SK-N-DZ (cell line): Measurements from ENCODE around the gene AZIN2. TPM values are rescaled to one million over a fixed set of nuclear protein-coding genes. Genes with fewer than 3 reads are reported as not detected.
"Not testable (repeated sequence)": the region's sequence is repeated elsewhere in the genome, so short reads cannot be mapped to it uniquely, and the experiment has no call there.

ENCODE experiments used
- DNase-seq: peaks from one replicate; pipeline ENCODE4 v3.0.0-alpha.2; 2015; ENCODE audit warnings: low spot score
- polyA plus RNA-seq, 2 experiments: library from polyadenylated mRNA; depleted of rRNA; stranded (reverse); fragments of >200 nt; gene quantifications; 2 replicates each; pipeline ENCODE4 v1.2.3, GENCODE V29; 2014

The AZIN2 gene
- 0.99 TPM in 1 of 2 replicates, not detected in the other for polyA plus RNA-seq (2014; cell fraction: cytosol; rRNA removed)
- polyA plus RNA-seq (2014; cell fraction: nucleus; rRNA removed): 0.64 and 3.8 TPM in 2 replicates

- DNase-seq: peak; percentile 91
These were observed at the start of gene AZIN2 for GRCh38 chr1:33080885-33081553. TSS of gene AZIN2 (plus strand) at chr1:33081153. CDS start at chr1:33082250, 1,097 bp downstream.

GRCh38 chr1:33031506-33031905 is 49.4 kb upstream of the AZIN2 start:
- DNase-seq: no peak

GRCh38 chr1:33032126-33032869 is 48.7 kb upstream of the AZIN2 start:
- DNase-seq: no peak

GRCh38 chr1:33036051-33036525 is 44.9 kb upstream of the AZIN2 start:
- DNase-seq: peak; percentile 22

GRCh38 chr1:33036526-33037503 is 44.1 kb upstream of the AZIN2 start, which contains the start of gene AK2:
TSS of gene AK2 (minus strand) at chr1:33036883. CDS start at chr1:33036828, 55 bp downstream.
- peak; percentile 98 for DNase-seq

- no peak for DNase-seq
These were observed 41.1 kb upstream of the AZIN2 start for GRCh38 chr1:33039840-33040239.

GRCh38 chr1:33041026-33041425 is 39.9 kb upstream of the AZIN2 start:
- no peak for DNase-seq

GRCh38 chr1:33042831-33043230 is 38.1 kb upstream of the AZIN2 start:
- no peak for DNase-seq

- DNase-seq: no peak
These were observed 37.5 kb upstream of the AZIN2 start for GRCh38 chr1:33043267-33044092.

GRCh38 chr1:33045246-33045645 is 35.7 kb upstream of the AZIN2 start:
- peak; percentile 20 for DNase-seq

- no peak for DNase-seq
These were observed 35.1 kb upstream of the AZIN2 start for GRCh38 chr1:33045814-33046213.

- DNase-seq: not testable (repeated sequence)
These were observed 34.7 kb upstream of the AZIN2 start for GRCh38 chr1:33046234-33046633.

- DNase-seq: no peak
These were observed 33.7 kb upstream of the AZIN2 start for GRCh38 chr1:33047290-33047689.

- no peak for DNase-seq
These were observed 33.1 kb upstream of the AZIN2 start for GRCh38 chr1:33047839-33048305.

GRCh38 chr1:33048426-33048825 is 32.5 kb upstream of the AZIN2 start:
- DNase-seq: no peak

GRCh38 chr1:33049371-33049770 is 31.6 kb upstream of the AZIN2 start:
- DNase-seq: no peak

GRCh38 chr1:33050221-33051076 is 30.5 kb upstream of the AZIN2 start:
- DNase-seq: no peak

- DNase-seq: peak; percentile 92
These were observed 25.5 kb upstream of the AZIN2 start for GRCh38 chr1:33055210-33056008.

- DNase-seq: no peak
These were observed 24.5 kb upstream of the AZIN2 start for GRCh38 chr1:33056426-33056825.
